NCI-H2171 (cell line): ENCODE results near the gene LACTBL1.
A peak's percentile ranks its signal among the peaks of the same experiment; 100 is the strongest.
"Not testable (repeated sequence)": the region's sequence is repeated elsewhere in the genome, so short reads cannot be mapped to it uniquely, and the experiment has no call there.

ENCODE experiments used
- DNase-seq: peaks from one replicate; lab custom pipeline; 2025; lab: John Stamatoyannopoulos, UW

The LACTBL1 gene

DNA sequence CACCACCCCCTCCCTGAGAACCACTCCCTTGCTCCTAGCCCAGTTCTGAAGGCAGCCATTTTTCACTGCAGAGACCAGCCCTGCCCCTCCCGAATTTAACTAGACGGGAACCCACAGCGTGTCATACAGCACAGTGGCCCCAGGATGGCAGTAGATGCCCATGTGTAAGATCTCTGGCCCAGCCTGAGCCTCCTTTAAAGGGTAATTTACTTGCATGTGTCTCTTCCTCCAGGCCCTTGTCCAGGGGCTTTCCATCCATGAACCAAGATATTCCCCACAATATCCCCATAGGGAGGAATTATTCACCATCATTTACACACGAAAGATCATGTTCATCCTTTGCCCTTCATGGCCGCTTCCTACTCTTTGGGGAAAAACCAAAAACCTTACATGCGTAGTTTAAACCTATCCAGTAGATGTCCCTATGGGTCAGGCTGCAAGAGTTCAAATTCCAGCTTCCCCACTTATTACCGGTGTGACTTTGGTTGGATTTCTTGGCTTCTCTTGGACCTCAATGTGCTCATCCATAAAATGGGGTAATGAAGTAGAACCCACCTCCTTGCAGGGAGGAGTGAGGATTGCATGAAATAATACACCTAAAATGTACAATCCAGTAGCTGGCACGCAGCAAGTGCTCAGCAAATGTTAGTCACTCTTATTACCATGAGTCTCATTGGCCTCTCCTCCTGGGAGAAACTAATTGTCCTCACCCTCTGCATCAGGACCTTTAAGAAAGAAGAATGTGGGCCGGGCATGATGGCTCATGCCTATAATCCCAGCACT lies 4.0 kb upstream of the LACTBL1 start:
- DNase-seq = peak; percentile 78

DNA sequence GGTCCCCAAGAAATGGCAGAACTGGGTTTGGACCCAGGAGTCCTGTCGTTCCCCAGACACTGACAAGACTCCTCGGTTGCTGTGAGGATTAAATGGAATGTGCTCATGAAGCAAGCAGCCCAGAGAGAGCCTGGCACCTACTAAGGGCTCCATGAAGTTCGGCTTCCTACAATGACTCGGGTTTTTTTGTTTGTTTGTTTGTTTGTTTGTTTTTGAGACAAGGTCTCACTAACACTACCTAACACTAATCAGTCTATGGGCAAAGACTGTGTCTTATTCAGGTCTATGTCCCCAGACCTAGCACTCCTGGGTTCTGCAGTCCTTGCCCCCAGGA lies 3.4 kb upstream of the LACTBL1 start:
- no peak for DNase-seq

DNA sequence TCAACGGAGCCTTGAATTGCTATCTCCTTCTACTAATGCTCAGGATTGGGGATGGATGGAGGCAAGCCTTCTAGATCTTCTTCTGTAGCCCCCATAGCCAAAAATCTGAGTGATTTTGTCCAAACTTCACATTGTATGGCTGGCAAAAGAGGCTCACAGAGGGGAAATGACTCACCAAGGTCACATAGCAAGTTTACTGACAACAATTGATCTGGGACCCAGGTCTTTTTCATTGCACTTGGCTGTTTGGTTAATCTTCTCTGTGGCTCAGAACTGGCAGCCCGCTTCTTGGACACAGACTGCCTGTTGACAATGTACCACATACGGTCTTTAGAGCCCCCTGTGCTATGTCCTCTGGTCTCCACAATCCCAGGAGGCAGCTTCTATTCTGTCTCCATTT lies 3.0 kb upstream of the LACTBL1 start:
- DNase-seq = no peak

DNA sequence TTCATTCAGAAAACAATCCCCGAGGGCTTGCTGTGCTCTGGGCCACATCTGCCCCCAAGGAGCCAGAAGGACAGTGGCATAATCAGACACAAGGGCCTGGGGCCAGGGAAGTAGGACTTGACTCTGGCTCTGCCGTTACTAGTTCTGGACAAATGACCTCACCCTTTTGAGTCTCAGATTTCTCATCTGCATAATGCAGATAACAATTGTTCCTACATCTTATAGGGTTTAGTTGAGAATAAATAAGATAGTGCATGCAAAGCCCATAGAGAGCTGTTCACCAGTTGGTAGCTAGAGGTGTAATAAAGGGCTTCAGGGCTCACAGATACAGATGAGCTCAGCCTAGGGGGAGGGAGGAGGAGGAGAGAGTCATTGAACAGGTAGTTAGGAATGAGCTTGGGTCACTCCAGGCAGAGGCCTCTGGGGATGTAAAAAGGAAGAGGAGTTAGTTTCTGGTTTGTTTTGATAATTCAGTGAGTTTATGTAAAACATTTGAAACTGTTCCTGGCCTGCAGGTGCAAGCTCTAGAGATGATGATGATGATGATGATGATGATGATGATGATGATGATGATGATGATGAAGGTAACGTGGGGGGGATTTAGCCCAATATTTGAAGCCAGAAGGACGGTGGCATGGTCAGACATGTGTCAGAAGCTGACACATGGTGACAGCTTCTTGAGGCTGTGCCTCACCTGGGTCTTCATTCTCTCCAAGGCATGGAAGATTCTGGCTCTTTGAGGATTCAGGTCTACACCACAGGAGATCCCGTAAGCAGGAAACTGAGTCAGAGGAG lies 858 bp downstream of the LACTBL1 start:
- no peak for DNase-seq

DNA sequence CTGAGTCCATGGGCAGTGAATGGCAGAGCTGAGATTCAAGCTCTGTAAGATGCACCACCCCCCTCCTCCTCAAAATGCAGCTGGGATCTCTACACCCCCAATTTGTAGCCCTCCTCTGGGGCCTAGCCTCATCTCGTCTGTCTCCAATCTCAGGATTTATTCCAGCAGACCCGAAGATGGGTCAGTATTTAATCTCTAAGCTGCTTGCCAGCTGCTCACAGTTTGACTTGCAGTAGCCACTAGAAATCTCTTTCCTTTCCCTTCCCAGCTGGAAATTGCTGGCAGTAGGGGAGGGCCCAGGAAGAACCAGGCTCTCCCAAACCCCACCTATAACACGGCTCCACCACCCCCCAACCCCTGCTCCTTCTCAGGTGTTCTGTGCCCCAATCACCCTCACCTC lies 1.5 kb downstream of the LACTBL1 start:
- no peak for DNase-seq

DNA sequence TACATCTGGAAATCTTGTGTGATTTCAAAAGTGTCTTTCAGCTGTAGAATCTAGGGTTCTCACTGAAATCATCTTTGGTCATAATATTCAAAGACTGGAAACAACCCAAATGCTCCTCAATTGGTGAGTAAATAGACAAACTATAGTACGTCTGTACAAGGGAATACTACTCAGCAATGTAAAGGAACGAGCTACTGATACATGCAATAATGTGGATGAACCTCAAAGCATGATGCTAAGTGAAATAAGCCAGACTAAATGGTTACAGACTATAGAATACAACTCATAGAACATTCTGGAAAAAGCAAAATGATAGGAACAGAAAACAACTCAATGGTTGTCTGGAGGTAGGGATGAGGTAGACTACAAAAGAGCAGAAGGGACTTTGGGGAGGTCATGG lies 2.6 kb downstream of the LACTBL1 start:
- no peak for DNase-seq

DNA sequence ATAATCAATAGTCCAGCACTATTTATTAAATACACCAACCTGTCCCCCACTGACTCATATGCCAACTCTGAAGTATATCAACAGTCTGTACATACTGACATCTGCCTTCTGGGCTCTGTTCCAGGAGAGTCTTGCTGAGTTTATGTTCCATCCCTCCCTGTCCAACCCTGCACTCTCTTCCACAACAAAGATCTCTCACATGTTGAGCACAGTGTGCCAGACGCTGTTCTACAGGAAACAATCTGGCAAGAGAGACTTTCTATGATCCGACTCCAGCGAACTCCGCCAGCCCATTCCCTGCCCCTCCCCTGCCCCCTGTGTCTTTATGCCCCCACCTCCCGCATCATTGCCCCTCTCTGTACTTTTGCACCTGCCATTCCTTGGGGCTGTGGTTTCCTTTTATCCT lies 3.4 kb downstream of the LACTBL1 start:
- peak; percentile 92 for DNase-seq

DNA sequence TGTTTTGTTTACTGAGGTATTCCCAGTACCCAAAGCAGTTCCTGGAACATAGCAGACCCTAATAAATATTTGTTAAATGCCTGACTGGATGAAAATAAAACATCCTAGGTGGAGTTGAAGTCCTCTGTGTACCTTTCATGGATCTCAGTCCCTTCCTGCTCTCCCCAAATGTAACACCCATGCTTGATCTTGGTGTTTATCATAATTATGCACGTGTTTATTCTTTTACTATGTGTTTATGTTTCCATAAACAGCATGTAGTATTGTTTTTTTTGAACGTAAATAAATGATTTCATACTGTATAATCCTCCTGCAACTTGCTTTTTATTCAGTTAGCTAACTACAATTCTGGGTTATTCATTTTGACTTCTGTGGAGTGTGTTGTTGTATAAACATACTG lies 4.8 kb downstream of the LACTBL1 start:
- DNase-seq = no peak

DNA sequence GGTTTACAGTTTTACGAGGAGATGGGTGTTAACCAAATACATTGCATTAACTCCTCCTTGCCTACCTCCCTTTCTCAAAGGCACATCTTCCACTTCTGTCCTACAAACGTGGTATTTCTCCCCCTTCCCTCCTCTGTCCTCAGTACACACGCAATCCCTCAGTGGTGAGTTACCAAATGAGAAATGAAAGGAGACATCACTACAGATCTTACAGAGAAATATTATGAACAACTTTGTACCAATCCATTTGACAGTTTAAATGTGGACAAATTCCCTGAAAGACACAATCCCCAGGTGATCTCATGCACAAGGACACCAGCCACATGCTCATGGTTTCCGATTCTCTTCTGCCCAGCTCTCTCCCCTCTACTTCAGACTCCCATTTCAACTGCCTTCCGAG lies 6.4 kb downstream of the LACTBL1 start:
- no peak for DNase-seq

DNA sequence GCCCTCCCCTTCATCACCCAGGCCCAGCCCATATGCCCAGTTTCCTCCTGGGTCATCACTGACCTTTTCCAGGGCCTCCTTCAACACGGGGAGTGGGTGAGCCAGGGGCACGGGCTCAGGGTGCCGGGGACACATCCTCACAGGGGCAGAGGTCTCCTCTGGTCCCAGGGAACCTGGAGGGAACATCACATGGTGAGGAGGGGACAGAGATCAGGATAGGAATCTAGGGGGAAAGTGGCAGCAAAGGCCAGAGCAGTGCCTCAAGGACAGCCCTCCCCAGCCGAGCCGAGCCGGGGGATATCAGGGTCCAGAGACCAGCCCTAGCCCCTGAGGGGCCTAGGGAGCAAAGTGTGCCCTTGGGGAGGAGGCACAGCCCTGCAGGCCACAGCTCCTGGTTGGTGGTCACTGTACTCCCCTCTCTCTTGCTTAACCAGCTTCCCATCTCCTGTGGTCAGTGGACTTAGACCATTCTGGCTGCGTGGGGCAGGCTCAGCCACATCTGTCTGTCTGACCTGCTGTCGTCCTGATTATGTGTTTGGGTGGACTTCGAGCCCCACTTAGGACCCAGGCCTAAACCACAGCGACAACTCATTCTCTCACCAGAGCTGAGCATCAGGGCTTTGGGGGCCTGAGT lies 9.5 kb downstream of the LACTBL1 start:
- DNase-seq = no peak

DNA sequence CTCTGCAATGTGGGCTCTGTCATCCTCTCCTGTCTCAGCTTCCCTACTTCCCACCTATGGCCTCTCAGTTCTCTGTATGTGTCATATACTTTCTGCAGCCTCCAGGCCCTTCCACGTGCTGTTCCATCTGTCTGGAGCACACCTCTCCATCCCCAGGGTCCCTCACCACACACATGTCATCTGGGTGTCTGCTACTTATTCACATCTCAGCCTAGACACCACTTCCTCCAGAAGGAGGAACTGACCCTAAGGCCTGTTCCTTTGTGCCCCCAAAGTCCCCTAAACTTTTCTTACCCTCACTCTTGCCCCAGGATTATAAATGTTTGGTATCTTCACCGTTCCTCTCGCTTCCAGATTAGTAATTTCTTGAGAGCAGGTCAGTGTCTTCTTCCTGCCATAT lies 10.1 kb downstream of the LACTBL1 start:
- DNase-seq = no peak

DNA sequence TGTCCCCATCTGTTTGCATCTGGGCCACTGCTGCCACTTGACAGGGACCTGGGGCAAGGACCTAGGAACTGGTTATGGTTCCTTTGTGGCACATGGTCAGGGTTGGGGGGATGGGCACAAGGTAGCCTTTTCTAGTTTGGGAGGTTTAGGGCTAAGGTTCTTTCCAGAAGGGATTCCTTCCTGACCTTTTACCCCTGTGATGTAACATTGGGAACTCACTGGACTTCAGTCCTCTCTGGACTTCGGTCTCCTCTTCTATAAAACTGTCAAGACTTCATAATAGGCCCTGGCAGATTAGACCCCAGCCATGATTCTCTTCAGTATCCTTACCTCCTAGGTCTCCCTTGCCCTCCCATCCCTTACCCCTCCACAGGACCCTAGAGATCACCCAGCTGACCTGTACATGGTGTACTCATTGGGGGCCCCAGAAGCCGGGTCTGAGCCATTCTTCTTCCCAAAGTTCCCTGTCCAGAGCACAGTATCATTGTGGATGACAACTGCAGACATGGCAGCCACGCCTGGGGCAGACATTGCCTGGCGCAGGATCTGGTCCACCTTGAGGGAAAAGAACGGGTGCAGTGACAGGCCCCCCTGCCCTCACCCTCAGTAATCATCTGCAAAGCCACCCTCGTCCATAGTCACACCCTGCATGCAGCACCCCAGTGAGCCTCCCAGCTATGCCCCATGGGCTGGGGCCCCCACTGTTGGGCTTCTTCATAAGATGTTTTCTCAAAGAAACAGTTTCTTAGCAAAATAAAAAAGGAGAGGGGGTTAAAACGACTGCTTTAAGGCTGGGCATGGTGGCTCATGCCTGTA lies 12.9 kb downstream of the LACTBL1 start:
- DNase-seq = no peak

DNA sequence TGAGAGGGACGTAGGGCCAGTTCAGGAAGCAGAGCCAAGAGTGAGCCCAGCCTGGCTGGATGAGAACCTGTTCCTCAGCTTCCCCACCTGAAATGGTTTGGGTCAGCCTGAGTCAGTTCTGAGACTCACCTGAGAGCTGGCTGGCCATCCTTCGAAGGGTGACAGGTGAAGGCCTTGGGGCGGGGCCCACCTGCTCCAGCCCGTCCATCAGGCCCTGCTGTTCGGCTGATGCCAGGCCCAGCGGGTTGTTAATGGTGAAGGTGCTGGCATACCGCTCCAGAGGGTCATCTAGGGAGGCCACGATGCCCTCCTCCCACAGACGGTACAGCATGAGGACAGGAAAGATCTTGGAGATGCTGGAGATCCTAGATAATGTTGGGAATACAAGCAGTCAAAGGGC lies 14.1 kb downstream of the LACTBL1 start:
- DNase-seq = no peak

DNA sequence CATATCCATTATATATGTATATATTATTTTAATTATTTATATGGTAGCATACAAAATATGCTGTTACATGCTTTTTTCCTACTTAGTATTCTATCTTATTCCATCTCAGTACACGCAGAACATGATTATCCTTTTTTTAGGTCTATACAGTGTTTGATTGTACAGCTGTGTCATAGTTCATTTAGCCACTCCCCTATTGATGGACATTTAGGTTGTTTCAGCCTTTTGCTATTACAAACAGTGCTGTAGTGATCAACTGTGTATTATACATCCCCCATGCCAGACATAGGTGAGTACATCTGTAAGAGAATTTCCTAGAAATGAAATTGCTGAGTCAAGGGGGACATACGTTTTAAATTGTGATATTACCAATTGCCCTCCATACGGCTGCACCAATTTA lies 15.6 kb downstream of the LACTBL1 start:
- no peak for DNase-seq

DNA sequence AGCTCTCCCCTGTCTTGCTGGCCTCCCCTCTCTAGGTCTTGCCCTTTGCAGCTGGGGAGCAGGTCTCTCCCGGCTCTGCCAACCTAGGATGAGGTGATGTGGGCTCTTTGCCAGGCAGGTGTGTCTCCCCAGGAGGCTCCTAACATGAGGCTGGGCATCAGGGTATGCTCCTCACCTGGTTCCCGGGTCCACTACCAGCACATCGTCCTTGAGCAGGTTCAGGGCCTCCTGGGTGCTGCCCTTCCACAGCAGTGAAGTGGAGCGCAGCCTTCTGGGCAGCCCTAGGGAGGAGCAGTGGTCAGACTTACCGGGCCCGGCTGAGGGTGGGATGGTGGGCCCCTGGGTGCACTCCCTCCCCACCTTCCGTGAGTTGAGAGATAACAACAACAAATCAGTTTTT lies 17.5 kb downstream of the LACTBL1 start:
- DNase-seq = no peak

DNA sequence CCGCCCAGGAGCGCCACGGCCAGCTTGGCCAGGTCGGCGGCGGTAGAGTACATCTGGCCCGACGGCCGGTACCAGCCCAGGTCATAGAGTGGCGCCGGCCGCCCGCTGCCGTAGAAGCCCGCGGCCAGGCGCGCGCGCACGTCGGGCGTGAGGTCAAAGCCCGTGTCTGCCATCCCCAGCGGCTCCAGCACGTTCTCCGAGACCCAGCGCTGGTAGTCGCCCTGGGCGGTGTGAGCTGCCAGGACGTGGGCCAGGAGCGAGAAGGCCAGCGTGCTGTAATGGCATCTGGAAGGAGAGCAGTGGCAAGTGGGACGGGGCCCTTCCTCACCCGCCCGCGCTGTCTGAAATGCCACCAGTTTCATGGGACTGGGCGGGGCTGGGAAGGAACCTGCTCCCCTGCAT lies 18.9 kb downstream of the LACTBL1 start:
- DNase-seq = no peak

DNA sequence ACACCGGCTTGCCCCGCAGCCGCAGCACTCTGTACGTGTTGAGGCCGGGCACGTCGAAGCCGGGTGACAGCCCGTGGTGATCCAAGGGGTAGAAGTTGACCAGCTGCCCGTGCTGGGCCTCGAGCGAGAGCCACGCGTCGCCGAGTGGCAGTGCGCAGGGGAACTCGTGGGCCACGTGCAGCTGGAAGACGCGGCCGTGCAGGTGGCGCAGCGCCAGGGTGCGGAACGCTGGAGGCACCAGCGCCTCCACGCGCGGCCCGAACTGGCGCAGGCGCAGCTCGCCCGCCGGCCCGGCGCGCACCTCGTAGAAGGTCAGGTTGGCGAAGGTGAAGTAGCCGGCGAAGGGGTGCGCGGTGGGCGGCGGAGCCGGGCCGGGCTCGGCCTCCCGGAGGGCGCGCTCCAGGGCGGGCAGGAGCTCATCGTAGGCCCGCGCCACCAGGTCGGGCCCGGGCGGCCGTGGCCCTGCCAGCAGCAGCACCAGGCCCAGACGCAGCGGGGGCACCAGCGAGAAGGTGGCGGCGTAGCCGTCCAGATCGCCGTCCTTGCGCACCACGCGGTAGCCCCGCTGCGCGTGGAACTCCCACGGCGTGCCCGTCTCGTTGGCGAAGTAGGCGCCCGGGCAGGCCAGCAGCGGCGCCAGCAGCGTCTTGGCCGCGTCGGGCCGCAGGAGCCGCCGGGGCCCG lies 19.5 kb downstream of the LACTBL1 start:
- DNase-seq = no peak

DNA sequence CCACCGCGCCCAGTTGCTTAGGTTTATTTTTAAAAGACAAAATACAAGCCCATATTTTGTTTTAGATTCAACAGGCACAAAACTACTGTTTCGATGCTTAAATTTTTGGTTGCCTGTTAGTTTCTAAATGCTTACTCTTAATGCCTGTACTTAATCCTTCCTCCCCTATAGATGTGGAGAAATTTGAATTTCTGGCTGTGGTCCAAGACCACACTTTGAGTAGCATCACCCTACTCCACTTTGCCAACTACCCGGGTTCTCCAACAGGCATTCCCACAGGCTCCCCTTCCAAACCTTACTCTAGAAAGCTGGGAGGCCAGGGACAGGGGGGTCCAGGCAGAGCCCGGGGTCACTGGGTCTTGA lies 20.0 kb downstream of the LACTBL1 start:
- no peak for DNase-seq

DNA sequence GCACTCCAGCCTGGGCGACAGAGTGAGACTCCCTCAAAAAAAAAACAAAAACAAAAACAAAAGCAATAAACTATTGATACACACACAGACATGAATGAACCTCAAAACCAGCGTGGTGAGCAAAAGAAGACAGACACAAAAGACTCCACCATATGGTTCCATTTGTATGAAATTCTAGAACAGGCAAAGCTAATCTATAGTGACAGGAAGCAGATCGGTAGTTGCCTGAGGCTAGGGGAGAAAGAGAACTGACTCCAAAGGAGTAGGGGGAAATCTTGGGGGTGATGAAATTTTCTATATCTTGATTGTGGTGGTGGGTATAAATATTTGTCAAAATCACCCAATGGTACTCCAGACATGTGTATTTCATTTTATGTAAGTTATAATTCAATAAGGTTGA lies 20.9 kb downstream of the LACTBL1 start:
- DNase-seq = no peak

DNA sequence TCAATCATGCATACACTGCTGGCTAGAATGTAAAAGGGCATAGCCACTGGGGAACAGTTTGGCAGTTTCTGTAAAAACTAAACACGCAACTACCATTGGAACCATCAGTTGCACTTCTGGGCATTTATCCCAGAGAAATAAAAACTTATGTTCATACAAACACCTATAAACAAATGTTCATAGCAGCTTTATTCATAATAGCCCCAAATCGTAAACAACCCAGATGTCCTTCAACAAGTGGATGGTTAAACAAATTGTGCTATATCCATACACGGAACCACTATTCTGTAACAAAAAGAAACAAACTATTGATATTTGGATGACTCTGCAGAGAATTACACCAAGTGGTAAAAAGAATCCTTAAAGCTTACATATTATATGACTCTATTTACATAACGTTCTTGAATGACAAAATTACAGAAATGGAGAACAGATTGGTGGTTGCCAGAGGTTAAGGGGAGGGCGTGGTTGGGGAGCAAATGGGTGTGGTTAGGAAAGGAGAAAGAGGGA lies 22.8 kb downstream of the LACTBL1 start:
- DNase-seq = no peak

DNA sequence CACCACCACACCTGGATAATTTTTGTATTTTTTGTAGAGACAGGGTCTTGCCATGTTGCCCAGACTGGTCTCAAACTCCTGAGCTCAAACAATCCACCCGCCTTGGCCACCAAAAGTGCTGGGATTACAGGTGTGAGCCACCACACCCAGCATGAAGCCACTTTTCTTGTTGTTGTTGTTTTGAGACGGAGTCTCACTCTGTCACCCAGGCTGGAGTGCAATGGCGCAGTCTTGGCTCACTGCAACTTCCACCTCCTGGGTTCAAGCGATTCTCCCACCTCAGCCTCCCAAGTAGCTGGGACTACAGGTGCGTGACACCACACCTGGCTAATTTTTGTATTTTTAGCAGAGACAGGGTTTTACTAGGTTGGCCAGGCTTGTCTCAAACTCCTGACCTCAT lies 27.5 kb downstream of the LACTBL1 start:
- not testable (repeated sequence) for DNase-seq
